IMR-90 (cell line): ENCODE results near the gene CLEC11A. TPM values are rescaled to one million over a fixed set of nuclear protein-coding genes. Genes with fewer than 3 reads are reported as not detected.
"Not testable (repeated sequence)": the region's sequence is repeated elsewhere in the genome, so short reads cannot be mapped to it uniquely, and the experiment has no call there.

ENCODE experiments used
- ATAC-seq: fragments of 200-7000 bp; cut with Tn5 transposase; 2 replicates; pipeline ENCODE4 v1.9.1; 2020; ENCODE audit warnings: low read depth, mild to moderate bottlenecking, moderate library complexity
- BruUV-seq: library from RNA; stranded (reverse); fragments of 400-500 nt; replicated peaks from 2 replicates; lab custom pipeline; 2021; lab: Mats Ljungman, UMichigan
- CTCF ChIA-PET: fragments of 300-600 bp; formaldehyde crosslinking; extraction: SDS; loops from one replicate; lab custom pipeline; 2021; ENCODE audit warnings: antibody characterized with exemption; lab: Yijun Ruan, JAX
- POLR2A ChIA-PET: fragments of 300-600 bp; sonication (Branson Sonifier 250); formaldehyde crosslinking; loops from one replicate; lab custom pipeline; 2022; ENCODE audit warnings: antibody characterized with exemption; ENCODE audit not compliant: unreplicated experiment; lab: Charles Lee
- DNase-seq: peaks from one replicate; pipeline ENCODE4 v3.0.0; 2013
- H2AFZ ChIP-seq: replicated peaks from 2 replicates; pipeline ENCODE3; 2013; ENCODE audit warnings: low read length, mild to moderate bottlenecking; ENCODE audit not compliant: poor library complexity
- H2AK5ac ChIP-seq: 2 replicates; pipeline ENCODE4 v1.6.1; 2013; ENCODE audit warnings: low read depth, low read length, inconsistent platforms
- H2AK9ac ChIP-seq: replicated peaks from 2 replicates; pipeline ENCODE3; 2013; ENCODE audit warnings: mild to moderate bottlenecking, low read depth, low read length, moderate library complexity; ENCODE audit not compliant: poor library complexity
- H2BK120ac ChIP-seq: 2 replicates; pipeline ENCODE4 v1.6.1; 2013; ENCODE audit warnings: low read depth, low read length, inconsistent platforms
- H2BK15ac ChIP-seq: 3 replicates; pipeline ENCODE4 v1.6.1; 2013; ENCODE audit warnings: low read depth, low read length, inconsistent platforms
- H2BK20ac ChIP-seq: 2 replicates; pipeline ENCODE4 v1.6.1; 2013; ENCODE audit warnings: low read depth, mild to moderate bottlenecking, inconsistent platforms, low read length, moderate library complexity
- H2BK5ac ChIP-seq: 2 replicates; pipeline ENCODE4 v1.6.1; 2013; ENCODE audit warnings: mild to moderate bottlenecking, low read depth, low read length, inconsistent platforms; ENCODE audit not compliant: poor library complexity, severe bottlenecking
- H3K14ac ChIP-seq: replicated peaks from 2 replicates; pipeline ENCODE4 v1.6.1; 2013; ENCODE audit warnings: low read depth, low read length, inconsistent platforms
- H3K18ac ChIP-seq: 2 replicates; pipeline ENCODE4 v1.6.1; 2013; ENCODE audit warnings: low read depth, low read length, control low read depth
- H3K23ac ChIP-seq: 2 replicates; pipeline ENCODE4 v1.6.1; 2013; ENCODE audit warnings: low read depth, low read length, inconsistent platforms
- H3K27ac ChIP-seq: 2 replicates; pipeline ENCODE4 v1.5.1; 2013; ENCODE audit warnings: mild to moderate bottlenecking, control low read depth, low read length; ENCODE audit not compliant: insufficient read depth
- H3K27me3 ChIP-seq: 2 replicates; pipeline ENCODE4 v1.6.1; 2013; ENCODE audit warnings: low read length; ENCODE audit not compliant: control insufficient read depth, insufficient read depth
- H3K36me3 ChIP-seq: 2 replicates; pipeline ENCODE4 v1.6.1; 2013; ENCODE audit warnings: low read length, mixed read lengths; ENCODE audit not compliant: control insufficient read depth, insufficient read depth
- H3K4ac ChIP-seq: 2 replicates; pipeline ENCODE4 v1.6.1; 2013; ENCODE audit warnings: low read depth, low read length, inconsistent platforms
- H3K4me1 ChIP-seq: 2 replicates; pipeline ENCODE4 v1.6.1; 2013; ENCODE audit warnings: low read length, mixed read lengths; ENCODE audit not compliant: control insufficient read depth, insufficient read depth
- H3K4me2 ChIP-seq: 2 replicates; pipeline ENCODE4 v1.6.1; 2013; ENCODE audit warnings: low read depth, mild to moderate bottlenecking, control low read depth, low read length, moderate library complexity
- H3K4me3 ChIP-seq: 2 replicates; pipeline ENCODE4 v1.5.1; 2013; ENCODE audit warnings: low read depth, mild to moderate bottlenecking, control low read depth, low read length, moderate library complexity; ENCODE audit not compliant: insufficient read depth
- H3K56ac ChIP-seq: 2 replicates; pipeline ENCODE4 v1.6.1; 2013; ENCODE audit warnings: low read length, inconsistent platforms; ENCODE audit not compliant: insufficient read depth; ENCODE audit errors: extremely low read depth
- H3K79me1 ChIP-seq, 2 experiments: 2 replicates each; pipeline ENCODE4 v1.6.1; 2013; ENCODE audit warnings: low read length in 2 of 2, inconsistent platforms in 1 of 2, low read depth in 1 of 2
- H3K9ac ChIP-seq: 2 replicates; pipeline ENCODE4 v1.6.1; 2013; ENCODE audit warnings: low read depth, low read length, control low read depth
- H3K9me1 ChIP-seq: 2 replicates; pipeline ENCODE4 v1.6.1; 2013; ENCODE audit warnings: low read length, inconsistent platforms; ENCODE audit not compliant: insufficient read depth
- H3K9me3 ChIP-seq: 2 replicates; pipeline ENCODE4 v1.6.1; 2013; ENCODE audit warnings: low read length; ENCODE audit not compliant: control insufficient read depth, insufficient read depth
- H4K20me1 ChIP-seq: 2 replicates; pipeline ENCODE4 v1.6.1; 2013; ENCODE audit warnings: low read length, inconsistent platforms; ENCODE audit not compliant: insufficient read depth
- H4K5ac ChIP-seq: 2 replicates; pipeline ENCODE4 v1.6.1; 2013; ENCODE audit warnings: mild to moderate bottlenecking, low read depth, low read length, control low read depth
- H4K8ac ChIP-seq, 2 experiments: 2 replicates each; pipeline ENCODE4 v1.6.1; 2013; ENCODE audit warnings: low read depth in 2 of 2, low read length in 2 of 2, control low read depth in 1 of 2, inconsistent platforms in 1 of 2
- H4K91ac ChIP-seq: 2 replicates; pipeline ENCODE4 v1.6.1; 2013; ENCODE audit warnings: low read depth, low read length, inconsistent platforms; ENCODE audit not compliant: insufficient read depth
- BHLHE40 ChIP-seq: fragments of 150-350 bp; IDR thresholded peaks from 2 replicates; pipeline ENCODE4 v1.6.1; 2016; ENCODE audit warnings: mild to moderate bottlenecking, low read depth, low read length
- CEBPB ChIP-seq: IDR thresholded peaks from 2 replicates; pipeline ENCODE4 v1.6.1; 2012; ENCODE audit warnings: low read depth, low read length, improper control_type of control experiment
- CHD1 ChIP-seq: IDR thresholded peaks from 2 replicates; pipeline ENCODE4 v1.6.1; 2012; ENCODE audit warnings: low read depth, low read length, improper control_type of control experiment
- MAFK ChIP-seq: IDR thresholded peaks from 2 replicates; pipeline ENCODE4 v1.6.1; 2012; ENCODE audit warnings: low read depth, low read length, improper control_type of control experiment
- RFX5 ChIP-seq: IDR thresholded peaks from 2 replicates; pipeline ENCODE4 v1.8.0; 2012; ENCODE audit warnings: low read depth, mild to moderate bottlenecking, low read length, moderate library complexity
- SMC3 ChIP-seq: fragments of 150-350 bp; IDR thresholded peaks from 2 replicates; pipeline ENCODE4 v1.6.1; 2016; ENCODE audit warnings: low read depth, mild to moderate bottlenecking, antibody characterized with exemption, low read length, moderate library complexity
- WGBS, 2 experiments: methylation state at CpG; one replicate each; pipeline versions ENCODE4 v1.1.5 to v1.1.7; 2013; ENCODE audit warnings: missing lambda C conversion rate in 2 of 2; ENCODE audit not compliant: insufficient read length in 1 of 2; ENCODE audit errors: extremely low coverage in 2 of 2; 5-methylcytosine and 5-hydroxymethylcytosine counted together
- dilution Hi-C: fragments of 300-500 bp; cut with HindIII; formaldehyde crosslinking; loops from one replicate; pipeline ENCODE4 v1.14.3; 2018; ENCODE audit warnings: low sequenced_read_pairs; ENCODE audit not compliant: unreplicated experiment
- in situ Hi-C: fragments of 300-500 bp; cut with MboI; formaldehyde crosslinking; loops from 3 replicates; pipeline ENCODE4 v1.14.3; 2019; ENCODE audit warnings: low sequenced_read_pairs, inconsistent platforms, mixed read lengths
- intact Hi-C: fragments of 100-400 bp; cut with micrococcal nuclease; formaldehyde crosslinking; loops from 2 replicates; pipeline ENCODE4 v1.10.0; 2022
- polyA plus RNA-seq, 3 experiments: library from polyadenylated mRNA; depleted of rRNA; stranded (reverse); fragments of >200 nt; gene quantifications; 2 replicates each; pipeline ENCODE4 v1.2.3, GENCODE V29; 2012; ENCODE audit warnings: low replicate concordance in 1 of 3
- total RNA-seq: library from RNA; depleted of rRNA; stranded (reverse); fragments of >200 nt; gene quantifications from 2 replicates; pipeline ENCODE4 v1.2.3, GENCODE V29; 2012
- TF ChIP-seq, protein P1 (sequence below): fragments of 150-350 bp; IDR thresholded peaks from 2 replicates; pipeline ENCODE4 v1.6.1; 2017; ENCODE audit warnings: mild to moderate bottlenecking, antibody characterized with exemption, low read length, low read depth

Gene CLEC11A
- total and polyA plus RNA-seq, 2 of the 4 experiments (the other 2 are of a cell fraction): 17.0 to 152 TPM

GRCh38 chr19:50759886-50760285 is 36.7 kb downstream of the CLEC11A start:
- ChIA-PET POLR2A (no interaction called here), CTCF (no interaction called here)
- Histone ChIP-seq H3K4ac (no peak overlapping the region), H2BK5ac (no peak overlapping the region), H2AK9ac (no peak overlapping the region), H3K56ac (no peak overlapping the region), H3K4me1 (no peaks in the 10 kb centered on the region), H4K91ac (no peak overlapping the region), H4K8ac (peak overlapping the region in 1 of 2 experiments; percentile 55; a peak in 1 of 4 replicates), H3K36me3 (no peaks in the 10 kb centered on the region), H3K4me2 (no peak overlapping the region), H2BK120ac (no peak overlapping the region), H2AK5ac (no peak overlapping the region), H3K9ac (no peak overlapping the region), H3K18ac (no peak overlapping the region), H3K9me1 (no peaks in the 10 kb centered on the region), H4K20me1 (no peaks in the 10 kb centered on the region), H3K23ac (no peak overlapping the region), H3K27ac (no peak overlapping the region), H4K5ac (no peak overlapping the region), H3K79me1 (no peaks in the 10 kb centered on the region), H3K4me3 (no peak overlapping the region), H2AFZ (no peak overlapping the region), H3K9me3 (0 out of 2 replicates have a peak, but pooled peaks cover 2% of the 10 kb centered on the region), H2BK20ac (no peak overlapping the region), H3K27me3 (peaks cover 2% of the 10 kb centered on the region; the same call in 1 of the 2 replicates), H2BK15ac (no peak overlapping the region), H3K14ac (no peak overlapping the region)
- DNase-seq: peak; percentile 32
- in situ Hi-C loops (no loop called here), dilution Hi-C loops (no loop called here), intact Hi-C loops (no loop called here)
- peak; percentile 17; the same call in 1 of the 2 replicates for ATAC-seq
- BruUV-seq: no TSS peak
- 40% methylated on average over 1 of the region's 4 CpGs; no CpG with 5 or more reads in 1 of the 2 experiments for WGBS, 2 experiments
- no peak for TF ChIP-seq SMC3
- TF ChIP-seq, protein P1, sequence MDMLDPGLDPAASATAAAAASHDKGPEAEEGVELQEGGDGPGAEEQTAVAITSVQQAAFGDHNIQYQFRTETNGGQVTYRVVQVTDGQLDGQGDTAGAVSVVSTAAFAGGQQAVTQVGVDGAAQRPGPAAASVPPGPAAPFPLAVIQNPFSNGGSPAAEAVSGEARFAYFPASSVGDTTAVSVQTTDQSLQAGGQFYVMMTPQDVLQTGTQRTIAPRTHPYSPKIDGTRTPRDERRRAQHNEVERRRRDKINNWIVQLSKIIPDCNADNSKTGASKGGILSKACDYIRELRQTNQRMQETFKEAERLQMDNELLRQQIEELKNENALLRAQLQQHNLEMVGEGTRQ: peak; percentile 94
- TF ChIP-seq BHLHE40: no peak
- TF ChIP-seq MAFK: no peak
- peak; percentile 74 for TF ChIP-seq CEBPB
- TF ChIP-seq CHD1: no peak
- TF ChIP-seq RFX5: no peak

DNA sequence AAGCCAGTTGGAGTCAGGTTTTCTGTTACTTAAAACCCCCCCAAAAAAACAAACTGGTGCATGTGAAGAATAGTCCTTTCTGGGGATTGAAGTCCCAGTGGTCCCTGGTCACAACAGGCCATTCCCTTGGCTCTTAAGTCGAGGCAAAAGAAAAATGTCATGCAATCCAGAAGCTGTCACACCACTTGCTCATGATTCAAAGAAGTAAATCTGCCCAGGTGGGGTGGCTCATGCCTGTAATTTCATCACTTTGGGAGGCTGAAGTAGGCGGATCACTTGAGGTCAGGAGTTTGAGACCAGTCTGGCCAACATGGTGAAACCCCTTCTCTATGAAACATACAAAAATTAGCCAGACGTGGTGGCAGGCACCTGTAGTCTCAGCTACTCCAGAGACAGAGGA is 38.3 kb downstream of the CLEC11A start:
- DNase-seq, H3K79me1 ChIP-seq, intact Hi-C loops, in situ Hi-C loops, H4K8ac ChIP-seq, H3K4ac ChIP-seq, H3K18ac ChIP-seq, H4K20me1 ChIP-seq, H3K23ac ChIP-seq, H3K9ac ChIP-seq, H3K27ac ChIP-seq, dilution Hi-C loops, H3K56ac ChIP-seq, ATAC-seq, H2AK9ac ChIP-seq, H3K27me3 ChIP-seq, H2AK5ac ChIP-seq, H3K36me3 ChIP-seq, H2BK20ac ChIP-seq, H3K4me2 ChIP-seq, POLR2A ChIA-PET, H3K4me3 ChIP-seq, BruUV-seq, H2BK15ac ChIP-seq, H2BK120ac ChIP-seq, CTCF ChIA-PET, H2BK5ac ChIP-seq, H2AFZ ChIP-seq, H3K14ac ChIP-seq, H3K9me1 ChIP-seq, H4K5ac ChIP-seq, H3K4me1 ChIP-seq, H3K9me3 ChIP-seq, H4K91ac ChIP-seq: not testable (repeated sequence)
- no CpG with 5 or more reads among the region's 3 CpGs for WGBS, 2 experiments
